H1 (cell line): Measurements from ENCODE around the gene POLR2H.

ENCODE experiments used
- CBX8 ChIP-seq: fragments of 300-800, 300-1000 bp; sonication (generic); IDR thresholded peaks from 2 replicates; pipeline ENCODE4 v1.7.1; 2016; ENCODE audit warnings: low read depth, low read length, borderline replicate concordance
- TF ChIP-seq, protein P1 (sequence below), 3 experiments: IDR thresholded peaks; 1 replicate in 2 of 3; 2 replicates in 1 of 3; pipeline versions ENCODE4 v1.5.1 to v1.6.1; 2011; ENCODE audit warnings: low read length in 3 of 3, mild to moderate bottlenecking in 3 of 3, inconsistent platforms in 2 of 3, low read depth in 1 of 3, moderate library complexity in 1 of 3; ENCODE audit not compliant: insufficient read depth in 1 of 3; ENCODE audit errors: control extremely low read depth in 1 of 3

DNA sequence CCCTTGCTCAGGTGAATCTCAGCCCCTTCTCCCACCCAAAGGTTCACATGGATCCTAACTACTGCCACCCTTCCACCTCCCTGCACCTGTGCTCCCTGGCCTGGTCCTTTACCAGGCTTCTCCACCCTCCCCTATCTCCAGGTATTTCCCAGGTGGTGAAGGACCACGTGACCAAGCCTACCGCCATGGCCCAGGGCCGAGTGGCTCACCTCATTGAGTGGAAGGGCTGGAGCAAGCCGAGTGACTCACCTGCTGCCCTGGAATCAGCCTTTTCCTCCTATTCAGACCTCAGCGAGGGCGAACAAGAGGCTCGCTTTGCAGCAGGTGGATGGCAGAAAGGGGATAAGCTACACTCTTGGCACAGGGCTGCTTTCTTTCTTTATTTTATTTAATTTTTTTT, 19.6 kb upstream of the POLR2H start:
- TF ChIP-seq, protein P1, sequence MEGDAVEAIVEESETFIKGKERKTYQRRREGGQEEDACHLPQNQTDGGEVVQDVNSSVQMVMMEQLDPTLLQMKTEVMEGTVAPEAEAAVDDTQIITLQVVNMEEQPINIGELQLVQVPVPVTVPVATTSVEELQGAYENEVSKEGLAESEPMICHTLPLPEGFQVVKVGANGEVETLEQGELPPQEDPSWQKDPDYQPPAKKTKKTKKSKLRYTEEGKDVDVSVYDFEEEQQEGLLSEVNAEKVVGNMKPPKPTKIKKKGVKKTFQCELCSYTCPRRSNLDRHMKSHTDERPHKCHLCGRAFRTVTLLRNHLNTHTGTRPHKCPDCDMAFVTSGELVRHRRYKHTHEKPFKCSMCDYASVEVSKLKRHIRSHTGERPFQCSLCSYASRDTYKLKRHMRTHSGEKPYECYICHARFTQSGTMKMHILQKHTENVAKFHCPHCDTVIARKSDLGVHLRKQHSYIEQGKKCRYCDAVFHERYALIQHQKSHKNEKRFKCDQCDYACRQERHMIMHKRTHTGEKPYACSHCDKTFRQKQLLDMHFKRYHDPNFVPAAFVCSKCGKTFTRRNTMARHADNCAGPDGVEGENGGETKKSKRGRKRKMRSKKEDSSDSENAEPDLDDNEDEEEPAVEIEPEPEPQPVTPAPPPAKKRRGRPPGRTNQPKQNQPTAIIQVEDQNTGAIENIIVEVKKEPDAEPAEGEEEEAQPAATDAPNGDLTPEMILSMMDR (IDR thresholded peaks at IDR 0.05; ENCODE audit: control extremely low read depth in 1 of 3, insufficient read depth in 1 of 3, low read depth in 1 of 3, low read length in 3 of 3), result no peak
- TF ChIP-seq CBX8, result no peak
